Stimulated activated CD8-positive, alpha-beta memory T cell treated with anti-CD3 and anti-CD28 coated beads, Interleukin-12 subunit alpha, Interleukin-12 subunit beta, amount 100 ng/mL, for 4 hours (primary cell): ENCODE measurements around the gene S1PR3.

Source experiments
- DNase-seq: peaks from one replicate; pipeline ENCODE4 v3.0.0-alpha.2; 2020; ENCODE audit warnings: low read depth

The S1PR3 gene

DNA sequence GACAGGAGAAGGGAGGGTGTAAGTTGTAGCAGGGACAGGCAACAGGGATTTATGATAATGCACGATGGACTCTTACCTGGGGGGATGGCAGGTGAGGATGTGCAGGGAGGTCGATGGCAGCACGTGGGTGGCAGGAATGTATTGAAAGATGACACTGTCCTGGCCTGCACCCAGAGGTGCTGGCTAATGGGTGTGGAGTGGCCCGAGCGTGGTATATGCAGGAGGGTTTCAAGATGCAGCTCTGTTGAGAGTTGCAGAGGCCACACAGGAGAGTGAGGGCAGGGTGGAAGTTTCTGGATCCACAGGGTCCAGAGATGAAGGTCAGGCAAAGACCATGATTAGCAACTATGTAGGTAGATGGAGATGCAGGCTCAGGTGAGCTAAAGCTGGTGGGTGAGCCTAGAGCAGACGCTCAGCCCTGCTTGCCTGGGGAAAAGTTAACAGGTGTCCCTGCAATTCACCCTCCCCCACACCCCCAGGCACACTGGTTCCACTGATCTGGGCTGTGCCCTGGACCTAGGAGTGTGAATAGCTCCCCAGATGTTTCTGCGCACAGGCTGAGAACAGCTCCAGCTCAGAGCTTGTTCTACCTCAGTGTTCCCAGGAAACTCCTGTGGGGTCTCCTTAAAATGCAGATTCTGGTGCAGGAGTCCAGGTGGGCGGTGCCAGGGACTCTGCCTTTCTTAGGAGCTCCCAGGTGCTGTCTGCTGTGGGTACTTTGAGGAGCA lies 21.5 kb upstream of the S1PR3 start:
- DNase-seq: no peak

DNA sequence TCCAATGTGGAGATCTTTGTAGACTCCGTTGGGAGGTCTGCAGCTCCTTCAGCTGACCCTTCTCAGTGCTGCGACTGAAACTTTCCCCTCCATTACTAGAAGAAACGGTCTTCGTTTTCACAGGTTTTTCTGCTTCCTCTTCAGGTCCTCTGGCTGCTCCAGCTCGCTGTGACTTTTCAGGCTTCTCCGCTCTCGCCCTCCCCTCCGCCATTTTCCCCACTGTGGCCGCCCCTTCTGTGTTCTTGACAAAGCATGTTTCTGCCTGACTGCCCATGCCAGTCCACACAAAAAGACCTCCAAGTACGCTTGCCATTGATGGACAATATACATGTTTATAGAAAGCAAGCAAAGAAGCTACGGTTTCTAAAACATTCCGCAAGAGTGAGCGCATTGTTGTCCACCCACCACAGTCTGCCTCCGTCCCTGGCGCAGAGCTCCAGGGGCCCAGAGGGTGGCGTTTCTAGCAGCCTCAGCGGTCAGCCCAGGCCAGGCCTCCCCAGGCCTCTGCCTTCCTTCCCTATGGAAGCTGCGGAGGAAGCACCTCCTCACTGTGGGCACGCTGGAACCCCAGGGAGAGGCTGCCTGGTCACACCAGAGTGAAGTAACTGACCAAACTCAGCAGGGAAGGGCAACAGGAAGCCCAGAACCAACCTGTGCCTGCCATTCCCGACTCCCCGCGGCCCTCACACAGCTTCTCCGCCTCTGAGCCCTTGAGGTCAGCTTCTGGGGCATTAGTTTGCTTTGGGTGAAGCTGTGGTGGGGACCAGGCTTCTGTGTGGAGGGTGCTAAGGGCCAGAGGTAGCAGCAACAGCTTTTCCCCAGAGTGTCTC lies 19.9 kb upstream of the S1PR3 start:
- DNase-seq: no peak

DNA sequence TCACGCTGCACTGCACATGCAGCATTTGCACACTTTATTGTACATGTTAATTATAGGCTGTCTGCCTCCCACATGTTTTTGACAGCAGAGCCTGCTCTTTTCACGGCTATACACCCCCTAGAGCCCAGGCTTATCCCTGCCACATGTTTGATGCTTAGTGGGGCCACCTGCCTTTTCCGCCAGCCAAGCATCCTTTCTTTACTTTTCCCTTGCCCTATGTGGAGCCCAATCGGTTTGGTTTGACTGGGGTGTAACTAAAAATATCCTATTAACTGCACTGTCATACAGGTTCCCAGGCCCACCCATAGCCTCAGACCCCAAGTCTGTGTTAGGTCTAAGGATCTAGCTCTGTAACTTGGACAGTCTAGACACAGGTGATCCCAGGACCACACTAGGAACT lies 18.9 kb upstream of the S1PR3 start:
- no peak for DNase-seq

GRCh38 chr9:88973281-88974045 lies 17.8 kb upstream of the S1PR3 start:
- DNase-seq: no peak

GRCh38 chr9:88974641-88975040 lies 16.6 kb upstream of the S1PR3 start:
- no peak for DNase-seq

GRCh38 chr9:88975966-88976889 lies 15.0 kb upstream of the S1PR3 start:
- no peak for DNase-seq

DNA sequence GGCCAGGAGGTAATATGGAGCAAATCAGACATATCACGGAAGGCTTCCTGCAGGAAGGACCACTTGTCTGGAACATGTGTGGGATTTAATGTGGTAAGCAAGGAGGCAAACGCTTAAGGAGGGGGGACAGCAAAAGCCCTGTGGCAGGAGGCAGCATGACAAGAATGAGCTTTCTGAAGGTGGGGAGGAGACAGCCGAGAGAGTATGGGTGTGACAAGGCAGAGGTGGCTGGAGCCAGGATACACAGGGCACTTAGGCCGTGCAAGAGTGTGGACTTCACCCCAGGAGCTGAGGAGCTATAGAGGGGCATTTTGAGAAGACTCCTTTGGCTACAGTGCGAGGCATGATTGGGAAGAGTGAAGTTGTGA lies 14.4 kb upstream of the S1PR3 start:
- DNase-seq: no peak

DNA sequence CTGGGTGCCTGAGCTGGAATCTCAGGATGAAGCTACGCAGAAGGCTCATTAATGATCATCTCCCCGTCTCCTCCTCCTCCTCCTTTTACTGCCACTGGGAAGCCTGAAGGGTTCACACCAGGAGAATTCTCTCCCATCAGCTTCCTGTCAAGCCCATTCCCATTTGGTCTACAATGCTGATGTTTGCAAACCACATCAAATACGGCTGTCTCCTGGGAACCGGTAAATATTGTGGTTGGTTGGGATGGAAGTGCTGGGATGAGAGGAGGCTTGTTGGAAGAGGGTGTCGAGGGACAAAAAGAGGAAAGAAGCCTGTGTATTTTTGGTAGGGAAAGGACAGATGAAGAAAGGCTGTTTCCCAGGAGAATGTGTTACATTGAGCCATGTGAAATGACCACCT lies 13.2 kb upstream of the S1PR3 start:
- no peak for DNase-seq

- DNase-seq: no peak
Measured at GRCh38 chr9:88979021-88979420, 12.2 kb upstream of the S1PR3 start.

DNA sequence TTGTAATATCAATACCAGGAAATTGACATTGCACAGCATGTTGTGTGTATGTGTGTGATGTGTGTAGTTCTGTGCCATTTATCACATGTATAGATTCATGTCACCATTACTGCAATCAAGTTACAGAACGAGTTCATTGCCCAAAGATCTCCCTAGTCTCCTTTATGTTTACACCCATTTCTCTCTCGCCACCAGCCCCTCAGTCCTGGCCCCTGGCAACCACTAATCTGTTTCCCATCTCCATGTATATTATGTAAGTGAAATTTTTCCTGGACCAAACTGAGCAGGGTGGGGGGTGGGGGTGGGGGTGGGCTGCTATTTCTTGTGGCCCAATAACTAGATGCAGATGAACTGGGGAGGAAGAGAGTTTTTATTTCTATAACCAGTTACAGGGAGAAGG lies 11.5 kb upstream of the S1PR3 start:
- no peak for DNase-seq

GRCh38 chr9:88980740-88981203 lies 10.5 kb upstream of the S1PR3 start:
- no peak for DNase-seq

DNA sequence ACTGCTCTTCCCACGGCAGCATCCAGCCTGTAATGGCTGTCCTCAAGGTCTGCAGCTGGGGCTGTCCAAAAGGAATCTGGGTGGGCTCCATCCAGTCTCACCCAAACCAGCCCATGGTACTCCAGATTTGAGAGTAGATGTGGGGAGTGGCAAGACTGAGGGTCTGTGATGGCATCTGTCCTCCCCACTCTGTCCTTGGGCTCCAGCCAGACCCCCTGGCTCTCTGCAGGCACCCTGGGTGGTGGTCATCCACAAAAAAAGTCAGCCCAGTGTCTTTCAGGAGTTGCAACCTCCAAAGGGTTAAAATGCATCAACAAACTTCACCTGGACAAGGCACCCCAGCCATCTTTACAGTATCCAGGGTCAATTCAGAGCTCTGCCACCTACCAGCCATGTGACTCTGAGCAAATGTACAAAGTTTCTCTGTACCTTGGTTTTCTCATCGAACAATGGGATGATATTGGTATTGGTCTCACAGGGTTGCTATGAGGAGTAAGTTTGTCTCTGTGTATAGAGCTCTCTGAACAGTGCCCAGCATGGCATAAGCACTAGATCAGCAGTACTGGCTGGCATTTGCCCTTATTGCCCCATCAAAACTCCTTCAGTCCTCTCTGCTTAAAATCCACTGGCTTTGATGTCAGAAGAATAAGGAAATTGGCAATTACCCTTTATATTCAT lies 7.3 kb upstream of the S1PR3 start:
- DNase-seq: no peak

GRCh38 chr9:88984543-88984883 lies 6.8 kb upstream of the S1PR3 start:
- DNase-seq: no peak

DNA sequence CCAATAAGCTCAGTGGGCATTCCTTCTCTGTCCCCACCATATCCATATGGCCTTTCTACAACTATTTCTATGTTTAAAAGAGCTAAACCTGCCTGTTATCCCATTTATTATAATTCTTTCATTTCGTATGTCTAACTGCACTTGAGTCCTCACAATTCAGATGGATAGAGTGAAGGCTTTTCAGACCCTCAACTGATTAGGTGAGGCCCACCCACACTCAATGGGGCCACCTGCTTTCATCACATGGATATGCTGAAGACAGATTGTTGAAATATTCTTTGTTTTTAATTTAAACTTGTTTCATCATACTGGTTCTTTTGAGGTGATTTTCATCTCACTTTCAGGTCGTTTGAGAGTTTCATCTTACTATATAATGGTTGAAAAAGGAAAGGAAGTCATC lies 5.7 kb upstream of the S1PR3 start:
- DNase-seq: no peak

DNA sequence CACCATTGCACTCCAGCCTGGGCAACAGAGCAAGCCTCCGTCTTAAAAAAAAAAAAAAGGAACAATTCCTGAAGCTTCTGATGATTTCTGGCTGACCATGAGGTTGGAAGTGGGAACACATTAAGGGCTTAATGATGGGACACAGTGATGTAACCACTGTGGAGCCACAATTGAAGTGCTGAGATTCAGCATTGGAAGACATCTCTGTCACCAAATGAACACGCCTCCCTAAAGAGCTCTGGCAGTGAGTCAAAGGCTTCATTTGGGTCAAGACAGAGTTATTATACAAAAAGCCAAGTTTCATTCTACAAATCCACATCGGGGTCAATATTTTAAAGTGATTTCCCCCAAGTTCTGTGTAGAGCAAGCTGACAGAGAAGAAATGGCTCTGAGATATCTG lies 4.5 kb upstream of the S1PR3 start:
- DNase-seq: no peak

DNA sequence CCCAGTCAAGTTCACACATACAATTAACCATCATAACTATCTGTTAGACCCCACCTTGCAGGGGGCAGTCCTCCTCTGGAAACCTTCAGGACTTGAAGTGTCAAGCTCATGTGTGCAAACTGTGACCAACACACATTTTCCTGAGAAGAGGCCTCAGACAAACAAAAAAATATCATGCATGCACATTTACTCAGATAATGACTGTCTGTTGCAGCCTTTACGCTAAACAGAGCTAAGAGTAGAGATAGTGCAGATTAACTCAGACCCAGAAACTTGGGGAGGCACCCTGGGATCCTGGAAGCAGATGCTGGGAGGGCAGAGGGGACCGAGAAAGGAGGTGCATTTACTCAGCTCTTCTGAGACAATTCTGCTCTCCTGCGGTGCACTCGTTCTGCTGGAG lies 3.6 kb upstream of the S1PR3 start:
- no peak for DNase-seq

GRCh38 chr9:88988796-88989641 lies 2.2 kb upstream of the S1PR3 start:
- DNase-seq: no peak

DNA sequence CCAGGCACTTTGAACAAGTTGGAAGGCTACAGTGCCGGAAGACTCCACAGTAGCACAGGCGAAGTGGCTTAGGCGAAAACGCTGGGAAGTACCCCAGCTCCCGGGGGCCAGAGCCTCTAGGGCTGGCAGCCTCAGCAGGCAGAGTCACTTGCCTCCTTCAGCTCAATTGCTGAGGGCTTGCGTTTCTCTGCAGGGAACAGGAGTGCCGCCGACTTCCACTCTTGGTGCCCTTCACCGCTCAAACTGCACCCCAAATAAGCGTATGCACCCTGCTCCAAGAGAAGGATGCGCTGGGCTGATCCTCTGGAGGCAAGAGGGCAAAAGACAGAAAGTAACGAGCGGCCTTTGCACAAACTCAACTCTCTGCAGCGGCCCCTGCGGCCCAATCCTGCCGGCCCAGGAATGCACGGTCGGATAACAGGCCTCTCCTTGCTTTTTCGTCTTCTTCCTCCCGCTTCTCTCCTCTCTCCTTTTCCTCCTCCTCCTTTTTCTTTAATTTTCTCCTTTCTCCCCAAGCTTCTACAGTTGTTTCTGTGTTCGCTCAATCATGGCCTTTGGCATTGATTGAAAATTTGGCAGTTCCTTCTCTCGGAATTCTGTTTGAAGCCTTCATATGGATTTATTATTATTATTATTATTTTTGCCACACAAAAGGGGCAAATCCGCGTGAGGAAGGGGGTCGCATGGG lies 1.1 kb upstream of the S1PR3 start:
- DNase-seq: no peak

GRCh38 chr9:88990729-88991065 lies 571 bp upstream of the S1PR3 start:
- no peak for DNase-seq

DNA sequence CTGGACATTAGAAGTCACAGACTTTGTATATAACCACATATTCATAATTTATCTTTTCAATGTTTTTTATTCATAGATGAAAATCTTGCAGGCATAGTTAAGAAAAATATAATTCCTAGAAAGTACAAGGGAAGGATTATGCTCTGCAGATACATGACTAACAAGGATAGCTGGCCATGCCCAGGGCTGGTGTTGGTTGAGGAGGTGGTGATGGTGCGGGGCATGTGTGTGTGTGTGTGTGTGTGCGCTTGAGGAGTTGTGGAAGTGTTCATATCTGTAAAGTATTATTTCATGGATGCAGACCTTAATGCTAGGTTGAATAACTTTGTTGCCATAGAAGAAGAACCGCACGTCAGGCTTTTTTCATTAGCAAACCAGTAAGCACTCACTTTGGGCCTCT lies 1.3 kb downstream of the S1PR3 start:
- no peak for DNase-seq
